Measurements from ENCODE around the gene FANCI.

DNA sequence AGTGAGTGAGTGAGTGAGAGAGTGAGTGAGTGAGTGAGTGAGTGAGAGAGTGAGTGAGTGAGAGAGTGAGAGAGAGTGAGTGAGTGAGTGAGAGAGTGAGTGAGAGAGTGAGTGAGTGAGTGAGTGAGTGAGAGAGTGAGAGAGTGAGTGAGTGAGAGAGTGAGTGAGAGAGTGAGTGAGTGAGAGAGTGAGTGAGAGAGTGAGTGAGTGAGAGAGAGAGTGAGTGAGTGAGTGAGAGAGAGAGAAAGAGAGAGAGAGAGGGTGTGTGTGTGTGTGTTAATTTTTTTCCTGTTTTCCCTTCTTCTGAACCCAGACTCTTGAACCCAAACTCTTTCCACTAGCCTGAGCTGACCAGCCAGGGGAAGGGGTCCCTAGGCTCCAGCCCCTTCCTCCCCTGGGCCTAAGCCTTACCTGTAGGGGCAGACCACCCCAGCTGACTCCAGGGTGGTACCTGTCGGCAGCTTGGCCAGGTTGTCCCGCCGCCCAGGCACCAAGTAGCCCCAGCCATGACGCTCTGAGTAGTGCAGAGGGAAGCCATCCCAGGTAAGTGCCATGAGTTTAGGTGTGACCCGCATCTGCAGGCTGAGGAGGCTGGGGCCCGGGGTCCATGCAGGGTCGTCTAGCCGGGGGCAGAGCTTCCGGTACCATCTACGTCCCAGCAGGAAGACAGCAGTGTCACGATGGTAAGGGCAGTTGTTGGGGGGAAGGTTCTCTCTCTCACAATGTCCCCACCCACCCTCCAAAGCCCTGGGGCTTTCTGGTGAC, 81.4 kb downstream of the FANCI start:
- TF ChIP-seq EZH2 (IDR thresholded peaks at IDR 0.05; ENCODE audit: insufficient read depth, poor library complexity, severe bottlenecking) (no peak), EZH2phosphoT487 (IDR thresholded peaks at IDR 0.05; ENCODE audit: insufficient read depth, low read depth) (no peak)

Measured in GM23248 (cell line).